ENCODE results near the gene HOXC5.

DNA sequence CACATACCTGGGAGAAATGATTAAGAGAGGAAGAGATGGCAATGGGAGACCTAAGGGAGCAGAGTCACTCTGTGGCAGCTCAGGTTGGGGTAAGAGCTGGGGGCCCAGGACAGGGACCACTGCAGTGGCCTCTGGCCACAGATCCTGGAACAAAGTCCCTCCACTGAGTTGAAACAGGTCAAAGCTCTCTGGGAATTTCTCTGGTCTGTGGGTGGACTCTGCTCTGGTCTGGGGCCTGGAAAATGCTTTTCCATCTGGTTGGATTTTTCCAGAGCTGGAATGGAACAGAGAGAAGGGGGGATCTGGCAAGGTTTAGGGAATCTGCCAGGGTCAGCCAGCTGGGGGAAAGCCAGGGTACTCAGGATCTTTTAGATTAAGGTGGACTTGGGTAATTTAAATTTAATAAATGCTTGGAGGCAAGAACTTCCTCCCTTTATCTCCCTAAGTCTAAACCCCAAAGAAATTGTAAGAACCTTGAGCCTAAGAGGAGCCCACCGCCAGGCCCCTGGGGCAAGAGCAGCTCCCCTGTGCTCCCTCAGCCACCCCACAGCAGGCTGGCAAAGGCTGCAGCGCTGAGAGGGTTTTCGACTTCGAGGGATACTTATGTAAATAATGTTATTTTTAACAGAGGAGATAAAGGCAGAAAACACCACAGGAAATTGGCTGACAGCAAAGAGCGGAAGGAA, 44.2 kb upstream of the HOXC5 start:
- TF ChIP-seq CTCF (IDR thresholded peaks at IDR 0.05; ENCODE audit: low read depth, low read length, missing input control): no peak
- no peak for TF ChIP-seq JUND (IDR thresholded peaks at IDR 0.05)
- TF ChIP-seq MAX (IDR thresholded peaks at IDR 0.05): no peak
- TF ChIP-seq GABPA (IDR thresholded peaks at IDR 0.05 in 1 of 2, conservative IDR thresholded peaks at IDR 0.05 in 1 of 2): no peak
- TF ChIP-seq YY1 (IDR thresholded peaks at IDR 0.05): no peak
- TF ChIP-seq NR2F2 (IDR thresholded peaks at IDR 0.05): no peak
- TF ChIP-seq RXRA (IDR thresholded peaks at IDR 0.05): no peak
- TF ChIP-seq, protein P1, sequence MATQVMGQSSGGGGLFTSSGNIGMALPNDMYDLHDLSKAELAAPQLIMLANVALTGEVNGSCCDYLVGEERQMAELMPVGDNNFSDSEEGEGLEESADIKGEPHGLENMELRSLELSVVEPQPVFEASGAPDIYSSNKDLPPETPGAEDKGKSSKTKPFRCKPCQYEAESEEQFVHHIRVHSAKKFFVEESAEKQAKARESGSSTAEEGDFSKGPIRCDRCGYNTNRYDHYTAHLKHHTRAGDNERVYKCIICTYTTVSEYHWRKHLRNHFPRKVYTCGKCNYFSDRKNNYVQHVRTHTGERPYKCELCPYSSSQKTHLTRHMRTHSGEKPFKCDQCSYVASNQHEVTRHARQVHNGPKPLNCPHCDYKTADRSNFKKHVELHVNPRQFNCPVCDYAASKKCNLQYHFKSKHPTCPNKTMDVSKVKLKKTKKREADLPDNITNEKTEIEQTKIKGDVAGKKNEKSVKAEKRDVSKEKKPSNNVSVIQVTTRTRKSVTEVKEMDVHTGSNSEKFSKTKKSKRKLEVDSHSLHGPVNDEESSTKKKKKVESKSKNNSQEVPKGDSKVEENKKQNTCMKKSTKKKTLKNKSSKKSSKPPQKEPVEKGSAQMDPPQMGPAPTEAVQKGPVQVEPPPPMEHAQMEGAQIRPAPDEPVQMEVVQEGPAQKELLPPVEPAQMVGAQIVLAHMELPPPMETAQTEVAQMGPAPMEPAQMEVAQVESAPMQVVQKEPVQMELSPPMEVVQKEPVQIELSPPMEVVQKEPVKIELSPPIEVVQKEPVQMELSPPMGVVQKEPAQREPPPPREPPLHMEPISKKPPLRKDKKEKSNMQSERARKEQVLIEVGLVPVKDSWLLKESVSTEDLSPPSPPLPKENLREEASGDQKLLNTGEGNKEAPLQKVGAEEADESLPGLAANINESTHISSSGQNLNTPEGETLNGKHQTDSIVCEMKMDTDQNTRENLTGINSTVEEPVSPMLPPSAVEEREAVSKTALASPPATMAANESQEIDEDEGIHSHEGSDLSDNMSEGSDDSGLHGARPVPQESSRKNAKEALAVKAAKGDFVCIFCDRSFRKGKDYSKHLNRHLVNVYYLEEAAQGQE (IDR thresholded peaks at IDR 0.05): no peak
- no peak for TF ChIP-seq RAD21 (IDR thresholded peaks at IDR 0.05)
- no peak for TF ChIP-seq FOXA1 (IDR thresholded peaks at IDR 0.05)
- no peak for TF ChIP-seq ZBTB33 (IDR thresholded peaks at IDR 0.05)

Data from liver (tissue), 3 donors.